ENCODE measurements around the gene LARGE1. TPM values are rescaled to one million over a fixed set of nuclear protein-coding genes. Genes with fewer than 3 reads are reported as not detected.

The LARGE1 gene
- total and polyA plus RNA-seq, 2 of the 13 experiments (the other 11 are each of a cell fraction or from before 2014, with no cell fraction given) = 8.4 to 11.0 TPM

GRCh38 chr22:33851240-33851639, 69.0 kb downstream of the LARGE1 start (continued):
- TF ChIP-seq DZIP1 (CRISPR knock-in tag; IDR thresholded peaks at IDR 0.05) (no peak), ARNT2 (CRISPR knock-in tag; IDR thresholded peaks at IDR 0.05; ENCODE audit: low read depth) (no peak), FOXO4 (CRISPR knock-in tag; conservative IDR thresholded peaks at IDR 0.05) (no peak), AGO1 (IDR thresholded peaks at IDR 0.05; ENCODE audit: low read depth, low read length, poor library complexity, severe bottlenecking) (no peak), ZFYVE20 (CRISPR knock-in tag; IDR thresholded peaks at IDR 0.05; ENCODE audit: borderline replicate concordance, low read depth) (no peak), EP300 (IDR thresholded peaks at IDR 0.05; ENCODE audit: low read depth in 2 of 2, low read length in 2 of 2) (no peak), EP300 (CRISPR knock-in tag; IDR thresholded peaks at IDR 0.05; ENCODE audit: borderline replicate concordance) (no peak), NFE2 (CRISPR knock-in tag; IDR thresholded peaks at IDR 0.05) (no peak)

- DNase-seq (ENCODE audit: low spot score) (no peak), ATAC-seq (no peak), FAIRE-seq (no peak)
- no TSS peak for BruUV-seq (replicated peaks)
- Histone ChIP-seq H3K9me3 (ENCODE audit: low read length) (no peaks in the 10 kb centered on the region), H3K4me3 (replicated peaks in 1 of 3; ENCODE audit: insufficient read depth in 1 of 3, low read depth in 2 of 3, low read length in 3 of 3) (no peak overlapping the region), H3K27me3 (ENCODE audit: control insufficient read depth in 1 of 2, insufficient read depth in 2 of 2, low read length in 2 of 2) (no peaks in the 10 kb centered on the region), H3K9ac (ENCODE audit: insufficient read depth, low read depth, low read length) (no peak overlapping the region), H3K79me2 (ENCODE audit: insufficient read depth, low read length) (no peaks in the 10 kb centered on the region), H3K36me3 (replicated peaks in 1 of 2; ENCODE audit: control insufficient read depth in 1 of 2, insufficient read depth in 2 of 2, low read length in 2 of 2) (no peaks in the 10 kb centered on the region), H3K4me2 (ENCODE audit: low read depth, low read length) (no peak overlapping the region), H3K4me1 (ENCODE audit: insufficient read depth, low read length) (peaks cover 6% of the 10 kb centered on the region; the same call in 1 of the 2 replicates), H4K20me1 (ENCODE audit: insufficient read depth, low read length) (no peaks in the 10 kb centered on the region), H3K27ac (ENCODE audit: extremely low read length, insufficient read depth, low read length) (no peak overlapping the region), H2AFZ (ENCODE audit: low read length) (no peak overlapping the region)
- intact Hi-C loops (cut with micrococcal nuclease; ENCODE audit: unreplicated experiment) (no loop called here), in situ Hi-C loops (cut with HindIII; ENCODE audit: extremely low pct_ligation_motif_present, low pct_unique_long_range_greater_than_20kb) (no loop called here)
- ChIA-PET CTCF (ENCODE audit: low intra/inter-chr PET ratio, low total read pairs) (no interaction called here), POLR2A (no interaction called here)
- WGBS (ENCODE audit: low lambda C conversion rate) = 89% methylated on average over 2 of the region's 2 CpGs
- TF ChIP-seq CCDC6 (CRISPR knock-in tag; IDR thresholded peaks at IDR 0.05) = no peak
- no peak for TF ChIP-seq HOXA3 (CRISPR knock-in tag; IDR thresholded peaks at IDR 0.05)
- no peak for TF ChIP-seq NFE2L1 (CRISPR knock-in tag; IDR thresholded peaks at IDR 0.05; ENCODE audit: borderline replicate concordance)
- TF ChIP-seq NFE2 (CRISPR knock-in tag; IDR thresholded peaks at IDR 0.05) = no peak
- TF ChIP-seq ZNF746 (CRISPR knock-in tag; IDR thresholded peaks at IDR 0.05) = no peak
- TF ChIP-seq FOXK2 (IDR thresholded peaks at IDR 0.05) = no peak
- no peak for TF ChIP-seq REXO4 (CRISPR knock-in tag; IDR thresholded peaks at IDR 0.05; ENCODE audit: borderline replicate concordance)
- no peak for TF ChIP-seq ZNF569 (CRISPR knock-in tag; IDR thresholded peaks at IDR 0.05; ENCODE audit: borderline replicate concordance)
- no peak for TF ChIP-seq ZKSCAN1 (IDR thresholded peaks at IDR 0.05; ENCODE audit: low read length)
- no peak for TF ChIP-seq DBP (CRISPR knock-in tag; IDR thresholded peaks at IDR 0.05; ENCODE audit: not compliant biosample characterization)
- no peak for TF ChIP-seq GATA4 (IDR thresholded peaks at IDR 0.05; ENCODE audit: borderline replicate concordance, low read depth)
- no peak for TF ChIP-seq NR2F2 (IDR thresholded peaks at IDR 0.05; ENCODE audit: borderline replicate concordance, low read depth)
- TF ChIP-seq HHEX (CRISPR knock-in tag; IDR thresholded peaks at IDR 0.05) = no peak
- no peak for TF ChIP-seq ZNF670 (CRISPR knock-in tag; IDR thresholded peaks at IDR 0.05; ENCODE audit: borderline replicate concordance)
These were observed 69.6 kb downstream of the LARGE1 start for GRCh38 chr22:33850724-33851123.
